ENCODE results near the gene PLD4. TPM values are rescaled to one million over a fixed set of nuclear protein-coding genes. Genes with fewer than 3 reads are reported as not detected.

The PLD4 gene
- total and polyA plus RNA-seq, 2 experiments from 2014 or later, result not detected

DNA sequence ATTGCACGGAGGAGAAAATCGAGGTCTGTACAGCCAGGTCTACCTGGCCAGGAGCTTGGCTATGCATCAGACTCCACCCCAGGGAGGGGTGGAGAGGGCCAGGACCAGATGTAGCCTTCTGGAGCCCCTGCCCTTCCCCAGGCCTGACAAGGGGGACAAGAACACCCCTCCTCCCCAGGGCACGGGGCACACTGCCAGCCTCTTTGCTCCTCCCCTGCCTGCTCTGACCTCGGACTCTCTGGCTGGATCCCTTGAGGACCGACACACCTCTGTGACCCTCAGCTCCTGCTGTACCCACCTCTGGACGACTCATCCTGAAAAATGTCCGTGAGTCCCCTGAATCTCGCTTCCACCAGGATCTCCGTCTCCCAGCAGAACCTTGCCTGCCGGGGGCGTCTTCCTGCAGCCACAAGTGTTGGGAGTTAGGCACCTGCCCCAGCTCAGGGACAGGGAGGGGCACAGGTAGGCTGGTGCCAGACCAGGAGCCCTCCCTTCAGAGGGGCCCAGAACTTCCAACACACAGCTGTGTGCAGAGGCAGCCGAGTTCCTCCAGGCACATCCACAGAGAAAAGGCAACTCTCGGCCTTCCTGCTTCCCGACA, 31.7 kb downstream of the PLD4 start:
- Histone ChIP-seq H3F3A (replicated peaks; ENCODE audit: low read depth) (no peaks in the 10 kb centered on the region), H3K9me2 (ENCODE audit: insufficient read depth) (no peaks in the 10 kb centered on the region), H3K27me3 (ENCODE audit: insufficient read depth) (no peaks in the 10 kb centered on the region), H4K20me1 (replicated peaks; ENCODE audit: insufficient read depth) (no peaks in the 10 kb centered on the region), H3K27ac (ENCODE audit: low read depth) (no peak overlapping the region), H3K4me1 (ENCODE audit: insufficient read depth) (no peaks in the 10 kb centered on the region), H3K36me3 (ENCODE audit: insufficient read depth) (no peaks in the 10 kb centered on the region), H3K79me2 (replicated peaks; ENCODE audit: insufficient read depth) (no peaks in the 10 kb centered on the region), H3K4me2 (no peak overlapping the region), H3K4me3 (no peak overlapping the region), H2AFZ (no peak overlapping the region)
- Mint-ChIP-seq H3K4me1 (no peaks in the 10 kb centered on the region), H3K36me3 (ENCODE audit: low read depth) (peaks cover 4% of the 10 kb centered on the region; the same call in 2 of the 3 replicates), H3K27me3 (ENCODE audit: insufficient read depth, low read depth, poor library complexity) (peaks cover 8% of the 10 kb centered on the region), H3K9me3 (peaks cover 8% of the 10 kb centered on the region), H3K27ac (no peak overlapping the region), H3K4me3 (no peak overlapping the region)
- ATAC-seq (no peak), DNase-seq (ENCODE audit: low spot score) (no peak)
- no peak for TF ChIP-seq CTCF (conservative IDR thresholded peaks at IDR 0.05; ENCODE audit: low read depth in 2 of 2)
- TF ChIP-seq, protein P1, sequence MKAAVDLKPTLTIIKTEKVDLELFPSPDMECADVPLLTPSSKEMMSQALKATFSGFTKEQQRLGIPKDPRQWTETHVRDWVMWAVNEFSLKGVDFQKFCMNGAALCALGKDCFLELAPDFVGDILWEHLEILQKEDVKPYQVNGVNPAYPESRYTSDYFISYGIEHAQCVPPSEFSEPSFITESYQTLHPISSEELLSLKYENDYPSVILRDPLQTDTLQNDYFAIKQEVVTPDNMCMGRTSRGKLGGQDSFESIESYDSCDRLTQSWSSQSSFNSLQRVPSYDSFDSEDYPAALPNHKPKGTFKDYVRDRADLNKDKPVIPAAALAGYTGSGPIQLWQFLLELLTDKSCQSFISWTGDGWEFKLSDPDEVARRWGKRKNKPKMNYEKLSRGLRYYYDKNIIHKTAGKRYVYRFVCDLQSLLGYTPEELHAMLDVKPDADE (IDR thresholded peaks at IDR 0.05), result no peak
- no peak for TF ChIP-seq EZH2phosphoT487 (IDR thresholded peaks at IDR 0.05; ENCODE audit: unreplicated experiment)
- TF ChIP-seq EZH2 (IDR thresholded peaks at IDR 0.05; ENCODE audit: low read depth, unreplicated experiment), result no peak
- TF ChIP-seq STAT1 (IDR thresholded peaks at IDR 0.05; ENCODE audit: unreplicated experiment), result no peak
- TF ChIP-seq ZNF331 (CRISPR knock-in tag; IDR thresholded peaks at IDR 0.05; ENCODE audit: low read depth), result no peak
- TF ChIP-seq, protein P2, sequence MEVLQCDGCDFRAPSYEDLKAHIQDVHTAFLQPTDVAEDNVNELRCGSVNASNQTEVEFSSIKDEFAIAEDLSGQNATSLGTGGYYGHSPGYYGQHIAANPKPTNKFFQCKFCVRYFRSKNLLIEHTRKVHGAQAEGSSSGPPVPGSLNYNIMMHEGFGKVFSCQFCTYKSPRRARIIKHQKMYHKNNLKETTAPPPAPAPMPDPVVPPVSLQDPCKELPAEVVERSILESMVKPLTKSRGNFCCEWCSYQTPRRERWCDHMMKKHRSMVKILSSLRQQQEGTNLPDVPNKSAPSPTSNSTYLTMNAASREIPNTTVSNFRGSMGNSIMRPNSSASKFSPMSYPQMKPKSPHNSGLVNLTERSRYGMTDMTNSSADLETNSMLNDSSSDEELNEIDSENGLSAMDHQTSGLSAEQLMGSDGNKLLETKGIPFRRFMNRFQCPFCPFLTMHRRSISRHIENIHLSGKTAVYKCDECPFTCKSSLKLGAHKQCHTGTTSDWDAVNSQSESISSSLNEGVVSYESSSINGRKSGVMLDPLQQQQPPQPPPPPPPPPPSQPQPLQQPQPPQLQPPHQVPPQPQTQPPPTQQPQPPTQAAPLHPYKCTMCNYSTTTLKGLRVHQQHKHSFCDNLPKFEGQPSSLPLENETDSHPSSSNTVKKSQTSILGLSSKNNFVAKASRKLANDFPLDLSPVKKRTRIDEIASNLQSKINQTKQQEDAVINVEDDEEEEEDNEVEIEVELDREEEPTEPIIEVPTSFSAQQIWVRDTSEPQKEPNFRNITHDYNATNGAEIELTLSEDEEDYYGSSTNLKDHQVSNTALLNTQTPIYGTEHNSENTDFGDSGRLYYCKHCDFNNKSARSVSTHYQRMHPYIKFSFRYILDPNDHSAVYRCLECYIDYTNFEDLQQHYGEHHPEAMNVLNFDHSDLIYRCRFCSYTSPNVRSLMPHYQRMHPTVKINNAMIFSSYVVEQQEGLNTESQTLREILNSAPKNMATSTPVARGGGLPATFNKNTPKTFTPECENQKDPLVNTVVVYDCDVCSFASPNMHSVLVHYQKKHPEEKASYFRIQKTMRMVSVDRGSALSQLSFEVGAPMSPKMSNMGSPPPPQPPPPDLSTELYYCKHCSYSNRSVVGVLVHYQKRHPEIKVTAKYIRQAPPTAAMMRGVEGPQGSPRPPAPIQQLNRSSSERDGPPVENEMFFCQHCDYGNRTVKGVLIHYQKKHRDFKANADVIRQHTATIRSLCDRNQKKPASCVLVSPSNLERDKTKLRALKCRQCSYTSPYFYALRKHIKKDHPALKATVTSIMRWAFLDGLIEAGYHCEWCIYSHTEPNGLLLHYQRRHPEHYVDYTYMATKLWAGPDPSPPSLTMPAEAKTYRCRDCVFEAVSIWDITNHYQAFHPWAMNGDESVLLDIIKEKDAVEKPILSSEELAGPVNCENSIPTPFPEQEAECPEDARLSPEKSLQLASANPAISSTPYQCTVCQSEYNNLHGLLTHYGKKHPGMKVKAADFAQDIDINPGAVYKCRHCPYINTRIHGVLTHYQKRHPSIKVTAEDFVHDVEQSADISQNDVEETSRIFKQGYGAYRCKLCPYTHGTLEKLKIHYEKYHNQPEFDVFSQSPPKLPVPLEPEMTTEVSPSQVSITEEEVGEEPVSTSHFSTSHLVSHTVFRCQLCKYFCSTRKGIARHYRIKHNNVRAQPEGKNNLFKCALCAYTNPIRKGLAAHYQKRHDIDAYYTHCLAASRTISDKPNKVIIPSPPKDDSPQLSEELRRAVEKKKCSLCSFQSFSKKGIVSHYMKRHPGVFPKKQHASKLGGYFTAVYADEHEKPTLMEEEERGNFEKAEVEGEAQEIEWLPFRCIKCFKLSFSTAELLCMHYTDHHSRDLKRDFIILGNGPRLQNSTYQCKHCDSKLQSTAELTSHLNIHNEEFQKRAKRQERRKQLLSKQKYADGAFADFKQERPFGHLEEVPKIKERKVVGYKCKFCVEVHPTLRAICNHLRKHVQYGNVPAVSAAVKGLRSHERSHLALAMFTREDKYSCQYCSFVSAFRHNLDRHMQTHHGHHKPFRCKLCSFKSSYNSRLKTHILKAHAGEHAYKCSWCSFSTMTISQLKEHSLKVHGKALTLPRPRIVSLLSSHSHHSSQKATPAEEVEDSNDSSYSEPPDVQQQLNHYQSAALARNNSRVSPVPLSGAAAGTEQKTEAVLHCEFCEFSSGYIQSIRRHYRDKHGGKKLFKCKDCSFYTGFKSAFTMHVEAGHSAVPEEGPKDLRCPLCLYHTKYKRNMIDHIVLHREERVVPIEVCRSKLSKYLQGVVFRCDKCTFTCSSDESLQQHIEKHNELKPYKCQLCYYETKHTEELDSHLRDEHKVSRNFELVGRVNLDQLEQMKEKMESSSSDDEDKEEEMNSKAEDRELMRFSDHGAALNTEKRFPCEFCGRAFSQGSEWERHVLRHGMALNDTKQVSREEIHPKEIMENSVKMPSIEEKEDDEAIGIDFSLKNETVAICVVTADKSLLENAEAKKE (CRISPR knock-in tag; IDR thresholded peaks at IDR 0.05), result no peak
- TF ChIP-seq JUNB (IDR thresholded peaks at IDR 0.05; ENCODE audit: unreplicated experiment), result no peak
- TF ChIP-seq NANOG (IDR thresholded peaks at IDR 0.05; ENCODE audit: borderline replicate concordance), result no peak
- TF ChIP-seq CREB1 (CRISPR knock-in tag; IDR thresholded peaks at IDR 0.05; ENCODE audit: low read depth), result no peak
- TF ChIP-seq POLR2AphosphoS5 (IDR thresholded peaks at IDR 0.05; ENCODE audit: low read depth), result no peak
- TF ChIP-seq ZNF114 (CRISPR knock-in tag; IDR thresholded peaks at IDR 0.05), result no peak
- no peak for TF ChIP-seq REST (IDR thresholded peaks at IDR 0.05; ENCODE audit: unreplicated experiment)
